Superior temporal gyrus (tissue), 1 donor: Measurements from ENCODE around the gene DOK5.

Experiments used
- DNase-seq: peaks from one replicate; pipeline ENCODE4 v3.0.0-alpha.2; 2016; ENCODE audit errors: extremely low spot score

Gene DOK5

DNA sequence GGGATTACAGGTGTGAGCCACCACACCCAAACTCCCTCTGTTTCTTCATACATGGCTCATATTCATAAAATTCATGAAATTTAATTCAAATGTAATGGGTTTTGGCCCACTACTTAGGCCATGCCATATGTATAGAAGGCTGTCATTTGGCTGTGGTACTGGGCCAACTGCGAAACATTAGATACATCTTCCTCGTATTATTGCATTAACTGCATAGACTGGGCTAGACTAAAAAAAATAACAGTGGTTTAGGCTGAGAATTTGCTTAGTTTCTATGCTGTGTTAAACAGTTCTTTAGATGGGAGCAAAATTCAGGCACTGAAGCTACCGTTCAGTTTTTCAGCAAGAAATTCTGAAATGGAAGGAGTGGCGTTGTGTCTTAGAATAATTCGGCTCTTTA is 133.6 kb downstream of the DOK5 start:
- no peak for DNase-seq

DNA sequence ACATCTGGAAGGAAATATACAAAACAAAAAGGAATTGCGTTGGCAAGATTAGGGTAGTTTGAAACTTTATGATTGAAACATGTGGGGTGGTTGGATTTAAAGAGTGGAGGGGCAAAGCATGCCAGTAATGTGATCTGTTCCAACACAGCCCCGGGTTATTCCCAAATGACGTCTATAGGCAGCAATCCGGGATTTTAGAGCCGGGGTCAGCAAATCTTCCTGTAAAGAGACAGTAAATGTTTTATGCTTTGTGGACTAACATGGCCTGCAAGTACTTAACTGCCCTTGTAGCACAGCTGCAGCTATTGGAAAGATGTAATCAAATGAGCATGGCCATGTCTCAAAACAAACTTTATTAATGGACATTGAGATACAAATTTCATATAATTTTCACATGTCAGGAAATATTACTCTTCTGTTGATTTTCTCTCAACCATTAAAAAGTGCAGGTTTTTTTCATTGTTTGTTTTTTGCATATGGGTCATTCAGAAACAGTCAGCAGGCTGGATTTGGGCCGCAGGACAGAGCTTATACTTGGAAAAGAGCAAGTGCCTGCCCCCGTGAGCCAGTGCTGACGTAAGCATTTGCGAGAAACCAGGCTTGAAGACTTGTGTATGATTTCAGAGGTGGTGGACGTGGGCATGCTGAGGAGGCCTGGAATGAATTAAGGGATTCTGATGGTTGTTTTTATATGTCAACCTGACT is 136.5 kb downstream of the DOK5 start:
- DNase-seq = no peak

DNA sequence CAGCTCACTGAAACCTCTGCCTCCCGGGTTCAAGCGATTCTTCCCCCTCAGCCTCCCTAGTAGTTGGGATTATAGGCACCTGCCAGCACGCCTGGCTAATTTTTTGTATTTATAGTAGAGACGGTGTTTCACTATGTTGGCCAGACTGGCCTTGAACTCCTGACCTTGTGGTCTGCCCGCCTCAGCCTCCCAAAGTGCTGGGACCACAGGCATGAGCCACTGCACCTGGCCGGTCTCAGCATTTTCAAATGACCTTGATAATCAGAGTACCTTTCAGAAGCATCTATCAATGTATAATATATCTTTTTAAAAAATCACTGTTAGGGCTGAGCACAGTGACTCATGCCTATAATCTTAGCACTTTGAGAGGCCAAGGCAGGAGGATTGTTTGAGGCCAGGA is 143.0 kb downstream of the DOK5 start:
- no peak for DNase-seq

DNA sequence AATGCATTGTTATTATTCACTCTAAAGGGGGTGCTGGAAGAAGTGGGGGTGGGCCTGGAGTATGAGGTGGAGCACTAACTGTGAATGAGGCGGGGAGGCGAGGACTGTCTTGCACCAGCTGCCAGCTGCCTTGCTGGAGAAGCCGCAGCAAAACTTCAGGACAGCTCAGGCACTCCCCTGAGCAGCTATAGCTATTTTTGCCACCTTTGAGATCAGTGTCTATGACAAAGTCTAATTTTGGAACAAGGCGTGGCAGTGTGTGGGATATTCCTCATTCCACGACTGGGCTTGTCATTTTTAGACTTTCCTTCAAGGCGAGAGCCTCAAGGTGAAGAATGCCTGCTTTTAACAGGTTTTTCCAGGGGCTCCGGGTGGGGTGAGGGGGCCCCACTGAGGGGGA is 143.8 kb downstream of the DOK5 start:
- peak; percentile 46 for DNase-seq

DNA sequence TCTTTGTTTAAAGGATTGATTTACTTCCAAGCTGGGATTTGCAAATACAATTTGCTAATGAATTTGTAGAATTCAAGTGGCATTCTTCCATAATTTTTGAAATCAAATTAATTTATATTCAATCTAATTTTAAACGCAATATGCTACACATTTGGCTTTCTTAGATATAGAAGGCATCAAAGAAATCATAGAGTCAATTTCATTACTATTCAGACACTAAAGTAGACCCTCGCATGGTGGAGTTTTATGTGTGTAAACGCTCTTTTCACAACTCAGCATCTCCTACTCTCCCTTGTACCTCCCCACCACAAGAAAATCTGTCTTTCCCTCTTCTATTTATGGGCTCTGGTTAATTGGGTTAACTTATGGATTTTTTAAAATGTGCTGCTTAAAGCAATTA is 144.3 kb downstream of the DOK5 start:
- DNase-seq = no peak

DNA sequence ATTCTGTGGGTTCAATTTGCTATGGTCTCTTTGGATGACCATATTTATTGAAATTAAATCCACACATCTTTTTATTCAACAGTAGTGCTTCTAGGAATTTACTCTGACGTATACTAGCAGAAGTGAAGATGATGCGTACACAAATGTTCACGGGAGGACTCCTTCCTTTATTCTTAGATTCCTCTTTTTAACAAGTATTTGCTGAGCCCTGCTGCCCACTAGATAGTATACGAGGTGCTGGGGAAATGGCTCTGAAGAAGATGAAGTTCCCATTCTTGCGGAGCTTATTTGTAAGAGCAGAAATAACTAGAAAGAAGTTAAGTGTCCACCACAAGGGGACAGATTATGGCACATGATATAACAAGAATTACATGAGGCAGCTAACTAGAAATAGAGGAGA is 145.2 kb downstream of the DOK5 start:
- DNase-seq = no peak

DNA sequence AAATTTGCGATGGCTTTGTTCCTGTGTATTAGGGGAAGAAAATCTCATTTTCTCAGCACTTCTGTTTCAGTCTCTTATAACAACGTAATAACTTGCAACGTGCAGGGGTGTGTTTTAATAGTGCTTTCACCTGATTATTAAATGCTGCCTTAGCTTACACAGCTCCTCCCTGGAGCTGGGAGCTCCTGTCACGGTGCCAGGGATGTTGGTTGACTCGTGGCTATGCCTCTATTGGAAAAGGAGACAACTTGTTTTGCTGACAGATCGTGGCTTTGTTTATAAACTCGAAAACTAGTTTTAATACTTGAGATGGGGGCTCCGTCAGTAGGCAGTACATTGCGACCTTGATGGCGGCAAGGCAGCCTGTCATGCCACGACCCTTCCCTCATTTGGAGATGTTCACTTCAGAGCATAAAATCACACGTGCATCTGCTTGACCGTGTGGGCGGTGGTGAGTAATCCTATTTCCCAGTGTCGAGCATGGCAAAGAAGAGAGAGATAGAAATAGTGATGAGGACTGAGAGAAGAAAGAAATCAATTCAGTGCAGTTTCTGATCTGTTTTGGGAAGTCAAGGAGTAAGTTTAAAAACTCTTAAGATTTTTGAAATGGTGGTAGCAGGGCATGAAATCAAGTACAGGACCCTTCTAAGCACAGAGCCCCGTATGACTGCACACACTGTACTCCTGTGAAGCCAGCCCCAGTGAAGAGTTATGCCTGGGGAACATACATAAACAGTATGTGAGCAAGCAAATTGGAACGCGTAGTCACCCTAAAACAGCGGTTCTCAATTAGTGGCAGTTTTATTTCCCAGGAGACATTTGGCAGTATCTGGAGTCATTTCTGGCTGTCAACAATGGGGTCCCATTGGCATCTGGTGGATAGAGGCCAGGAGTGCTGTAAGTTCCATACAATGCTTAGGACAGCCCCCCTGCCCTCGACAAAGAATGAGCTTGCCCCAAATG is 147.2 kb downstream of the DOK5 start:
- peak; percentile 28 for DNase-seq

DNA sequence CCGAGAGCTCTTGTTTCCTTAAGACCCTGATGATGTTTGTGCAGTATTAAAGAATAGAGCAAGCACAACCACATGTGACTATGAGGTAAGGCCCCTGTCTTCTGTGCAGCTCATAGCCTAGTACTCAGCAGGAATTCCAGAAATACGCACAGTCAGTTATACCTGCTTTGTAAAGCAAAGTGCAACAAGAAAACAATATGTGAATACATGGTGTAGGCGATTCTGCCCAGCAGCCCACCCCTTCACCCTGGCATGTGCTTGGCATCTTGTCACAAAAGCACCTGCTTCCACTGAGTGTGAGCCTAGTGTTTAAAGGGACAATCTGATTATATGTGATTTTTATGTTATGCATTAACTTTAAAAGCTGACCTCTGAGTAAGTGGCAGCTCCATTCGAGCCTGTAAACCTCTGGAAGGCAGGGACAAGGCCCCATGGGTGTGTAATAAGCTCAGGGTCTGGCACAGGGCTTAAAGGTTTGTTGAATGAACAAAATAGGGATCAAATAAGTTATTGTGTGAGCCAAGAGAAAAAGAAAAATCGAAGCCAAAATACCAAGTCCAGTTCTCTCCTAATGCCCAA is 148.7 kb downstream of the DOK5 start:
- DNase-seq = no peak

DNA sequence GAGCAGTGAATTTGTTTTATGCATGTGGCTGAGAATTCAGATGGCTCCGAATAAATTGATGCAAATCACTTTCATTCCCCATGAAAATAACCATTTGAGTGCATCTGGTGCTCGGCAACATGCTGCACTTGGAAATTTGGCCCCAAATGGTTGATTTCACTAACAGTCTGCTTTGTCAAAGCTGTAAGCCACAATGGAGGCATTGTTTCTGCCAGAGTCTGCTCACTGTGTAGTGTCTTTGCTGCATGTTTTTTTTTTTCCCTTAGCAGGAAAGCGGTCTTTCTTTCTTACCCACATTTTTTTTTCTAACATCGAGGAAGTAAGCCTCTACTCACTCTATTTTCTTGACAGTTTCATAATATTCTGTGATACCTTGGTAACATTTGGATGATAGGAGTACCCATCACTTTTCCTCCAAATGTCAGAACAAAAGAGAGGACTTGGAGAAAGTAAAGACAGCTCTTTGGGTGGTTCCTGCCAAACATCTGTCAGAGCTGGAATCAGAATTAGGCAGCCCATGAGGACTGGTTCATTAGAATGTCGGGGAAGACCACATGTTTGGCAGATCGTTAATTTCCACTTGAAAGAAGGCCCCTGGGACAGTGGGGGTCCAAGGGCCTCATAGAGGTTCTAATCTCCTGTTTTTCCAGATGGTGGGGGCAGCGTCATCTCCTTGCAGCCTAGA is 149.5 kb downstream of the DOK5 start:
- peak; percentile 95 for DNase-seq

DNA sequence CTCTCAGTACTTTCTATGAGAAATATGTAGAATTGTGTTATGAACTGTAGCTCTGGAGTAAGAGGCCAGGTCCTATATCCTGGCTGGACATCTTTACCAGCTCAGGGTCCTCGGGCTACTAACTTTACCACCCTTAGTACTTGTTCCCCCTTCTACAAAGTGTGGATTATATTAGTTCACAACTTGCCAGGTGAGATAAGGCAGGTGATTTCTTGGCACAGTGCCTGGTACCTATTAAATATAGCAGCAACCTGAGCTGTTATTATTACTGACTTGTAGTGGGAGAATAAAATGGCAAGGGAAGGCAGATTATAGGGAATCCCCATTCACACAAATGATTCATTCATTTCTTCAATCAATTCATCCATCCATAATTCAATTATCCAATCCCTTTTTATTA is 150.1 kb downstream of the DOK5 start:
- no peak for DNase-seq

DNA sequence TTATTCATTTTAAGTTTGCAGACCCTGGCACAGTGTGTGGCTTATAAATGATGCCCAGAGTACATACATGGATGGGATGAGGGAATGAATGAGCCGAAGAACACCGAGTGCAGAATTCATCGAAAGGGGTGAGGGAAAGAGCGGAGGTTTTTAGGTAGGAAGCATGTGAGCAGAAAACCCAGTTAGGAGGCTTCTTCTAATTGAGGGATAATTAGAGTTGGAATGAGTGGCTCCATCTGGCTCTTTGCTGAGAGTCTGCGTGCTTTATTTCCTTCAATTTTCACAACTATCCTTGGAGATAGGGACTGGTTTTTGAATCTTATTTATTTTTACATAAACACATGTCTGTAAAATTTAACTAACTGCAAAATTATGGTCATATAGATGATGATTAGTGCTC is 150.7 kb downstream of the DOK5 start:
- no peak for DNase-seq

DNA sequence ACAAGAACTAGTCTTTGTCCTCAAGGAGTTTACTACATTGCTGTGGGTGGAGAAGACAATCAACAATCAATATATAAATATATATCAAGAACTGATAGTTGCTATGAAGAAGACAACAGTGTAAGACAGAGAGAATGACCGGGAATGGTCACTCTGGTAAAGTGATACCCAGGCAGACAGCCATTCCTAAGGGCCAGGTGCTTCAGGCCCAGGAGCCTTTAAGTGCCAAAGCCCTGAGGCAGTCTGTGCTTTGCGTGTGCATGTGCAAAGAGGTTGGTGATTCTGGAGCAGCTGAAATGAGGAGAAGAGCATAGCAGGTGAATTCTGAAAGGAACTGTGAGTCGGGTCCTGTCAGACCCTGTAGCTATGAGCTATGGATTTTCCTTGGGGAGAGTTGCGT is 154.2 kb downstream of the DOK5 start:
- no peak for DNase-seq

DNA sequence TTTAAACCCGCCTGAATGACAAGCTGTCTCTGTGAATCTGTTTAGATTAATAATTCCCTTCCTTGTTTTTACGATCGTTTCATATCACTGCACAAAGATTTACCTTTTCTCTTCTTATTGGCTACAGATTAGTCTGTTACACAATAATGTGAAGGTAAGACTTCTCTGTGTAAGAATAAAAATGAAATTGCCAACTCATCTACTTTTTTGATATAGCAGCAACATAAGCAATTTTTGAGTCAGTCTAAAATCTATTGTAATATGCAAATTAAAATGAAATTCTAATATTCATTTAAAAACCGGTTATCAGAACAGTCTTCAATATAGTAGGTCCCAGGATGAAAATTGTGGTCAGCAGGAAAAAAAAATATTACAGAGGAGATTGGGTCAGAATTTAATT is 155.2 kb downstream of the DOK5 start:
- no peak for DNase-seq

DNA sequence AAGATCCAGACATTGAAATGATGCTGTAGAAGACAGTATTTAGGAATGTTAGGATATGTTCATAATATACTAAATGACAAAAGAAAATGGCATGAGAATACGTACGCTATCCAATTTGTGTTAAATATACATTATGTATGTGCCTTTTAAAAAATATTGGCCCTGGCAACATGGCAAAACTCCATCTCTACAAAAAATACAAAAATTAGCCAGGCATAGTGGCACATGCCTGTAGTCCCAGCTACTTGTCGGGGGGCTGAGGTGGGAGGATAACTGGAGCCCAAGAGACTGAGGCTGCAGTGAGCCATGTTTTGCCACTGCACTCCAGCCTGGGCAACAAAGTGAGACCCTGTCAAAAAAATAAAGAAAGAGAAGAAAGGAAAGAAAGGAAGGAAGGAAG is 155.7 kb downstream of the DOK5 start:
- DNase-seq = no peak

DNA sequence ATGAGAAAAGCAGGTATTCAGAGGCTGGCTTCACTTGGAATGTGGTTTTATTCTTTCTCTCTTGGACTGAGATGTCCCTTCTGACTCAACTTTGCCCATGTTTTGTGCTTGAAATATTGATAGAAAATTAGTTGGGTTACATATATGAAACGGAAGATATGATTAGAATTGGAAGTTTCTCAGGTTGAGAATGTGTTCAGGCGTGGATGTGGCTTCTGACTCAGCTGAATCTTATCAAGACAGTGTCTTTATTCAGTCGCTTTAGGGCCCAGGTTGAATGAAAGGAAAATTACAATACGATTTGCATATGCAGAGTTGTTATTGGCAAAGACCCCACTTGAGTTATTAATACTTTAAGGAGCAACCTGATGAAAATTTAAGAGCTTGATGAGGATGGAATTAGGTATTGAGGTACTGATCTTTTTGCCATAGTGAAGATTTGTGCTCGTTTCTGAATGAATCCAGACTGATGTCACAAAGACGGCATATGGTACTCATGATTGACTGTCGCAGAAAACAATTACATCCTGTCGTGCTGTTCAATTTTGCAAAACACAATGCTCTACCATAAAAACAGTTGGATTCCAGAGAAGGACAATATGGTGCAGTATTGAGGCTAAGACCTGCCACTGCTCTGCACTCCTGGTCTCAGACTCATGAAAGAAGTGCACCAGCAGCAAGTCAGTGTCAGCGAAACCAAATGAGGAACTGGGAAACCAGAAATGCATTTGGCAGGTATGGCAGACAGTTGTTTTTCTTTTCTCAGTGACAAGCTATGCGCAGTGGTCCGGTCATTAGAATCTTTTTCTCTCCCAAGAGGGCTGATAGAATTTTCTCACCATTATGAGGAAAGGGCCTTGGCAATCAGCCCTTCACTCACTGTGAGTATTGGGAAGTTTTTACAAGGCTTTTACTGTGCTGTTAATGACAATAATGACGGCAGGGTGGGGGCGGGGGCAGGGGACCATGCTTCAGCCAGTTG is 158.3 kb downstream of the DOK5 start:
- DNase-seq = no peak

DNA sequence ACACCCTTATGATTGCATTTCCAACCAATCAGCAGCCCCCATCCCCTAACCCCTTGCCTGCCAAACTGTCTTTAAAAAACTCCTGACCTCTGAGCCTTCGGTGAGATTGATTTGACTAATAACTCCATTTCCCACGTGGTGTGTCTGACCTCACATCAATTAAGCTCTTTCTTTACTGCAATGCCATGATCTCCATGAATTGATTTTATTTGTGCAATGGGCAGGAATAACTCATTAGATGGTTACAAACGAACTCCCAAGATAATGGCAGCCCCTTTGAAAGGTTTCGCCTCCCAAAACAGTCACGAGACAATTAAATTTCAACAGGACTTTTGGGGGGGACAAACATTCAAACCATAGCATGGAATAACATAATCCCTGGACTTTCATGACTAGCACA is 161.2 kb downstream of the DOK5 start:
- no peak for DNase-seq

DNA sequence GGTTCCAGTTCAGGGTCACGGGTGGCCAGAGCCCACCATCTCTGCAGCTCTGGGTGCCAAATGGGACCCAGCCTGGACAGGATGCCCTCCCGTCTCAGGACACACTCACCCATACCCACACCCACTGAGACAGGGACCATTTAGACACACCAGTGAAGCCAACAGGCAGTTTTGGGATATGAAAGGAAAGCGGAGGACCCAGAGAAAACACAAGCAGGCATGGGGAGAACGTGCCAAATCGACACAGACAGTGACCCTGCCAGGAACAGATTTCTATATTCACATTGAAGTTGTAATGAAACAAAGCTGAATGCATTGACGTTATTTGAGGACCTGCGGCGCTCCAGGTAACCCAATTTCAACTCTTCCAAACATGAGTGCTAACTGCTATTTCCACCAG is 164.5 kb downstream of the DOK5 start:
- DNase-seq = no peak

DNA sequence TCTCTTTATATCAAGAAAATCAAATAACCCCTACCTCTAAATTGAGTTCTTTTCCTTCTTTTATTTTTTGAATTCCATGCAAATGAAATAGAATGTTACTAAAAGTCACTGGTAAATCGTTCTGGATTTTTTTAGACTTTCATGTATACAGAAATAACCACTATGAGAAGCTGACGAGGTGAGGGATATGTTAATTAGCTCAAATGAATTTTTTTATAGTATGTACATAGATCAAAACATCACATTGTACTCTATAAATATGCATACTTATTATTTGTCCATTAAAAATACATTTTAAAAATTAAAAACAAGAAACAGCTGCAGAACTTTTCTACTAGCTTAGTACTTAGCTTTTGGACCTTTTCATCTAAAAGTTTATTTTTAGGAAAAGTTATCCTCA is 165.4 kb downstream of the DOK5 start:
- DNase-seq = no peak

DNA sequence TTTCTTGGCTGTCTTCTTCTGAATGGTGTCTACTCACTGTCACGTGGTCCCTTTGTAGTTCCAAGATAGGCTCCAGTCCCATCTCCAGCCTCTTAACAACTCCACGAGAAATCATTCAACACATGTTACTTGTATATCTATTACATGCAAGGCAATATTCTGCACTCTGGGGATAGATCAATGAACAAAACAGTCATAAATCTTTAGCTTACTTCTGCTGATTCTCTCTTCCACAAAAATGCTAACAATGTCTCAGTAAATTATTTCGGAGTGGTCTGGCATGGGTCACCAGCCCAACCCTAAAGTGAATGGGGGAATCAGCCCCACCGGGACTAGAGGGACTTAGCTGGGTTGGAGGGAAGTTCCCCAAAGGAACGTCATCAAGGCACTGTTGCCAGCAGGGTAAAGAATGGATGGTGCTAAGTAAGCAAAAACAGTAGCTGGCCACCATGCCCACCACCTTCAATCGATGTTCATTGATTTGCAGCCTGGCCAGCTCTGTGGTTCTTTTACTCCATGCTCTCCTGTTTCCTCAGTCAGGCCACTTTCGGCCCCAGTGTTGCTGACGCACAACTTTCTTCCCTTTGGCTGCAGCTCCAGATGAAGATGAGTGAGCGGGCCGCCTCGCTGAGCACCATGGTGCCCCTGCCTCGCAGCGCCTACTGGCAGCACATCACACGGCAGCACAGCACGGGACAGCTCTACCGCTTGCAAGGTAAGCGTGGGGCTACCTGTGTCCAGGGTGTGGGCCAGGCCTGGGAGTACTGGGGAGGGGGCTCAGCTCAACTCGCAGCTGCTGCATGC is 167.7 kb downstream of the DOK5 start:
- no peak for DNase-seq

DNA sequence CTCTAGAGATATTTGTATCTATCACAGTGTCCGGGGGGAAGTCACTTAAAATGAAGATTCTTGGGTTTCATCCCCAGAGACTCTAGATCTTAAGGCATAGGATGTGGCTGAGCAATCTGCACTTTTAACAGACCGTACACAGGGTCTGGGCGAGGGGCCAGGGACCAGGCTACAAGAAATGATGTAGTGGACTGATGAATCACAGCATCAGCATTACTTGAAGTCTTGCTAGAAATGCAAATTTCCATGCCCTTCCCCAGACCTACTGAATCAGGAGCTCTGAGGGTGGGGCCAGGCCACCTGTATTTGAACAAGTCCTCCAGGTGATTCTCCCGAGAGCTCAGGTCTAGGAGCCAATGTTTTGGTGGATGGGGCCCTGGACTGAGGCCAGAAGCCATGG is 168.4 kb downstream of the DOK5 start:
- DNase-seq = no peak
